Sigmoid colon (tissue), 7 donors: Measurements from ENCODE around the gene BIRC6. TPM values are rescaled to one million over a fixed set of nuclear protein-coding genes. Genes with fewer than 3 reads are reported as not detected.
A peak's percentile ranks its signal among the peaks of the same experiment; 100 is the strongest.
"Not testable (repeated sequence)": the region's sequence is repeated elsewhere in the genome, so short reads cannot be mapped to it uniquely, and the experiment has no call there.

Source experiments
- DNase-seq: peaks from one replicate; pipeline ENCODE4 v3.0.0-alpha.2; 2019
- H3K27ac ChIP-seq, 4 donors: fragments of 200-600 bp; sonication (generic); one replicate each; pipeline ENCODE4 v1.5.1; 2016 to 2019; ENCODE audit warnings: mild to moderate bottlenecking in 1 of 4
- H3K27me3 ChIP-seq, 3 donors: fragments of 200-600 bp; sonication (generic); one replicate each; pipeline ENCODE4 v1.5.1; 2019; ENCODE audit warnings: mild to moderate bottlenecking in 1 of 3
- H3K36me3 ChIP-seq, 4 donors: fragments of 200-600 bp; sonication (generic); one replicate each; pipeline ENCODE4 v1.5.1; 2016 to 2019
- H3K4me1 ChIP-seq, 4 donors: fragments of 200-600 bp; sonication (generic); one replicate each; pipeline ENCODE4 v1.5.1; 2017 to 2019
- H3K4me3 ChIP-seq, 4 donors: fragments of 200-600 bp; sonication (generic); one replicate each; pipeline ENCODE4 v1.5.1; 2017 to 2019; ENCODE audit warnings: mild to moderate bottlenecking in 2 of 4, moderate library complexity in 1 of 4
- H3K9me3 ChIP-seq, 4 donors: fragments of 200-600 bp in 3 of 4; sonication (generic) in 3 of 4; one replicate each; pipeline versions ENCODE4 v1.5.1 to v1.6.1; 2013 to 2019
- CTCF ChIP-seq, 4 experiments: fragments of 450-650 bp in 3 of 4; fragments of 200-600 bp in 1 of 4; IDR thresholded peaks; one replicate each; pipeline ENCODE4 v1.5.1; 2016 to 2019; ENCODE audit warnings: antibody characterized with exemption in 4 of 4, mild to moderate bottlenecking in 3 of 4, moderate library complexity in 2 of 4
- EP300 ChIP-seq, 4 donors: sonication (generic); formaldehyde crosslinking; IDR thresholded peaks; one replicate each; pipeline ENCODE4 v1.6.1; 2017; ENCODE audit warnings: antibody characterized with exemption in 4 of 4
- POLR2A ChIP-seq, 2 donors: fragments of 450-650 bp; IDR thresholded peaks; one replicate each; pipeline ENCODE4 v1.6.1; 2016; ENCODE audit warnings: antibody characterized with exemption in 2 of 2, mild to moderate bottlenecking in 2 of 2, moderate library complexity in 2 of 2
- POLR2AphosphoS5 ChIP-seq, 4 donors: sonication (generic); formaldehyde crosslinking; IDR thresholded peaks; one replicate each; pipeline ENCODE4 v1.6.1; 2017; ENCODE audit warnings: antibody characterized with exemption in 4 of 4
- WGBS, 2 donors: extraction: QIAGEN DNeasy Blood & Tissue Kit; methylation state at CpG; one replicate each; pipeline ENCODE4 v1.1.7; 2013; 5-methylcytosine and 5-hydroxymethylcytosine counted together
- intact Hi-C: fragments of 100-400 bp; cut with DNase I; formaldehyde crosslinking; loops from one replicate; pipeline ENCODE4 v1.15.1; 2023
- polyA plus RNA-seq, 3 donors: library from polyadenylated mRNA; stranded (reverse); fragments of 200-250 nt; gene quantifications; one replicate each; pipeline ENCODE4 v1.2.3, GENCODE V29; 2013
- total RNA-seq, 4 donors: library from RNA; depleted of rRNA; stranded (reverse); fragments of >200 nt; gene quantifications; one replicate each; pipeline ENCODE4 v1.1.0, GENCODE V29; 2016
- donor health status: healthy with polysubstance abuse.
- donor health status: Bipolar disorder and iron deficiency.
- donor health status: healthy.

Gene BIRC6
- total and polyA plus RNA-seq, 7 donors, result 9.7 to 122 (median 86.4) TPM

DNA sequence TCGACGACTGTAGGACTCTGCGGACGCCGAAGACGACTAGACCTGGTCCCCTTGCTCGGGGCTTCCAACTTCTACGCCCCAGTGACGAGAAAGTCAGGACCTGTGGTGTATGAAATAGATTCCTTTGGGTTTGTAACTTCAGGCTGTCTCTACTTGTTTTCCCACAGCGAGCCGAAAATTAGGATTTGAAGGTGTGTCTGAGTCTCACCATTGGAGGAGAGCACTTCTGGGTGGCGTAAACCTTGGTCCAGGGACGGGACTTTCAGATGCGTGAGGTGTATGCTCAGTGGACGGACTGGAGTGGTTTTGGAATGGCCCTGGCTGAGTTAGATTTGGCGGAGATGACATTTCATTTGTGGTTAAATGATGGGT, 1.3 kb downstream of the BIRC6 start:
- DNase-seq, result peak; percentile 69
- H3K4me3 ChIP-seq, result peak overlapping the region; percentile 89 to 99 (median 96)
- WGBS, 2 donors, result 1 to 6% methylated on average over 16 of the region's 16 CpGs
- peak overlapping the region; percentile 92 to 99 (median 99) for H3K27ac ChIP-seq
- no peak for TF ChIP-seq POLR2A (IDR thresholded peaks at IDR 0.05)
- TF ChIP-seq EP300 (IDR thresholded peaks at IDR 0.05), result no peak
- TF ChIP-seq POLR2AphosphoS5 (IDR thresholded peaks at IDR 0.05), result no peak
- no peak for TF ChIP-seq CTCF (IDR thresholded peaks at IDR 0.05)
- H3K4me1 ChIP-seq, result peaks cover 0 to 41% (median 31%) of the 10 kb centered on the region in 4 donors
- intact Hi-C loops, result no loop called here
- no peaks in the 10 kb centered on the region for H3K36me3 ChIP-seq
- H3K9me3 ChIP-seq, result no peaks in the 10 kb centered on the region
- no peaks in the 10 kb centered on the region for H3K27me3 ChIP-seq

DNA sequence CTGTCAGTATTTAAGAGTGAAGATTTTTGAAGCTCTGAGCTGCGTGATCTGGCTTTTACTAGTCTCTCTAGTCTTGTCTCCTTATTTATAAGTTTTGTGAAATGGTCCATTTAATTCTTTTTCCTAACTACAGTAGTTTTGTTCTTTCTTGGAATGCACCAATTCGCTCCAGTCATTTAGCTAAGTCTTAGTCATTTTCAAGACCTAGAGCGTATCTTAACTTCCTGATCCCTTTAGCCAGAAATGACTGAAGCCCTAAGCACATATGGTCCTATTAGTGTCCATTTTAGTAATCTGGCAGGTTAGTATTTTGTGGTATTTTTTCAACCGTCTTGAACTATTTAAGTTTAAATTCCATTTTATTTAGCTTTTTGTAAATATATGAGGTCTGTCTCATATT, 3.6 kb downstream of the BIRC6 start:
- WGBS, 2 donors, result 77 to 89% methylated on average over 4 of the region's 4 CpGs
- Histone ChIP-seq H3K9me3 (no peaks in the 10 kb centered on the region), H3K4me3 (no peak overlapping the region), H3K36me3 (no peaks in the 10 kb centered on the region), H3K4me1 (peaks cover 0 to 55% (median 35%) of the 10 kb centered on the region in 4 donors), H3K27ac (peak overlapping the region in 3 of 4 donors; percentile 15 to 52 (median 17)), H3K27me3 (no peaks in the 10 kb centered on the region)
- DNase-seq, result no peak
- intact Hi-C loops, result no loop called here
- no peak for TF ChIP-seq POLR2AphosphoS5 (IDR thresholded peaks at IDR 0.05)
- no peak for TF ChIP-seq CTCF (IDR thresholded peaks at IDR 0.05)
- no peak for TF ChIP-seq EP300 (IDR thresholded peaks at IDR 0.05)
- no peak for TF ChIP-seq POLR2A (IDR thresholded peaks at IDR 0.05)

GRCh38 chr2:32362997-32363396, 6.2 kb downstream of the BIRC6 start:
- H3K36me3 ChIP-seq, H3K27ac ChIP-seq, H3K4me3 ChIP-seq, intact Hi-C loops, H3K9me3 ChIP-seq, DNase-seq, H3K27me3 ChIP-seq: not testable (repeated sequence)
- WGBS, 2 donors, result 95% methylated on average over 2 of the region's 2 CpGs
- peaks cover 0 to 70% (median 40%) of the 10 kb centered on the region in 4 donors for H3K4me1 ChIP-seq

DNA sequence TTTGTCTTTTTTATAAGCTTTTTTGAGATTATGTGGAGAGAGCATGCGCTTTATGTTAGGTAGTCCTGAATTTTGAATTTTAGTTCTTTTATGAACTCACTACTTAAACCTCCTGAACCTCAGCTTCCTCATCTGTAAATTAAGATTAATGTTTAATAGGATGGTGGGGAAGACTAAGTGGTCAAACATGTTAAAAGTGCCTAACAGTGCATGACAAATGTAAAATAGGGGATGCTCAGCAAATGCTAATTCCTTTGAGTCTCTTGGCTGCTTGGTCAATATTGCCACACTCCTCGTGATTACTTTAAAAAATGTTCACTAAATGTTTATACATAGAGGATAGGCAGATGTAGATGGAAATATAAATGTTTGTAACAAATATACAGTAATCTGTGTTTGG, 6.8 kb downstream of the BIRC6 start:
- H3K27me3 ChIP-seq, result no peaks in the 10 kb centered on the region
- no peaks in the 10 kb centered on the region for H3K9me3 ChIP-seq

DNA sequence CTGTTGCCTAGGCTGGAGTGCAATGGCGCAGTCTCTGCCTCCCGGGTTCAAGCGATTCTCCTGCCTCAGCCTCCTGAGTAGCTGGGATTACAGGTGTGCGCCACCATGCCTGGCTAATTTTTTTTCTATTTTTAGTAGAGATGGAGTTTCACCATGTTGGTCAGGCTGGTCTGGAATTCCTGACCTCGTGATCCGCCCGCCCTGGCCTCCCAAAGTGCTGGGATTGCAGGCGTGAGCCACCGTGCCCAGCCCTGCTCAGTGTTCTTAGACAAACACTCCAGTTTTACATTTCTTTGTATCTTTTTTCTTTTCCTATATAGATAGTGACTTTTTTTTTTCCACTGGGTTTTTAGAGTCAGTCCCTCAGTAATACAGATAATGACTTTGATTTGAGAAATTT, 7.5 kb downstream of the BIRC6 start:
- WGBS, 2 donors, result 80 to 91% methylated on average over 9 of the region's 9 CpGs
- H3K27me3 ChIP-seq, H3K27ac ChIP-seq, intact Hi-C loops, H3K9me3 ChIP-seq, H3K4me3 ChIP-seq, H3K36me3 ChIP-seq, DNase-seq: not testable (repeated sequence)
- H3K4me1 ChIP-seq, result peaks cover 0 to 70% (median 36%) of the 10 kb centered on the region in 4 donors

More for the DNA sequence above, 6.8 kb downstream of the BIRC6 start:
- H3K4me1 ChIP-seq, result peaks cover 0 to 70% (median 40%) of the 10 kb centered on the region in 4 donors
- intact Hi-C loops, result no loop called here
- WGBS, 2 donors, result 65 to 67% methylated on average over 2 of the region's 2 CpGs
- H3K4me3 ChIP-seq, result no peak overlapping the region
- H3K36me3 ChIP-seq, result no peaks in the 10 kb centered on the region
- H3K27ac ChIP-seq, result no peak overlapping the region
- no peak for DNase-seq
- TF ChIP-seq POLR2A (IDR thresholded peaks at IDR 0.05), result no peak
- no peak for TF ChIP-seq POLR2AphosphoS5 (IDR thresholded peaks at IDR 0.05)
- TF ChIP-seq CTCF (IDR thresholded peaks at IDR 0.05), result no peak
- TF ChIP-seq EP300 (IDR thresholded peaks at IDR 0.05), result no peak

- H3K36me3 ChIP-seq, H3K9me3 ChIP-seq, intact Hi-C loops, H3K4me3 ChIP-seq, DNase-seq, H3K27me3 ChIP-seq, H3K27ac ChIP-seq: not testable (repeated sequence)
- WGBS, 2 donors, result 96 to 98% methylated on average over 3 of the region's 3 CpGs
- H3K4me1 ChIP-seq, result peaks cover 0 to 65% (median 23%) of the 10 kb centered on the region in 4 donors
These were observed 8.9 kb downstream of the BIRC6 start for GRCh38 chr2:32365679-32366078.
